Stimulated activated CD8-positive, alpha-beta memory T cell treated with anti-CD3 and anti-CD28 coated beads, Interleukin-4, amount 100 ng/mL, for 24 hours (primary cell): Measurements from ENCODE around the gene OR10G3.

Experiments
- DNase-seq: peaks from one replicate; pipeline ENCODE4 v3.0.0-alpha.2; 2020; ENCODE audit warnings: low read depth

OR10G3 gene

GRCh38 chr14:21535545-21536417 lies 44.1 kb downstream of the OR10G3 start:
- no peak for DNase-seq

- no peak for DNase-seq
Measured at GRCh38 chr14:21534576-21534975, 45.3 kb downstream of the OR10G3 start.

GRCh38 chr14:21533294-21533693 lies 46.6 kb downstream of the OR10G3 start:
- DNase-seq = no peak

- DNase-seq = no peak
Measured at GRCh38 chr14:21529515-21529914, 50.4 kb downstream of the OR10G3 start.

- no peak for DNase-seq
Measured at GRCh38 chr14:21528381-21529348, 51.2 kb downstream of the OR10G3 start.

- no peak for DNase-seq
Measured at GRCh38 chr14:21527318-21527679, 52.6 kb downstream of the OR10G3 start.

GRCh38 chr14:21526672-21527317 lies 53.1 kb downstream of the OR10G3 start:
- no peak for DNase-seq

- peak; percentile 48 for DNase-seq
Measured at GRCh38 chr14:21525962-21526671, 53.8 kb downstream of the OR10G3 start, which contains the start of gene SALL2. Gene SALL2 (minus strand): TSS chr14:21526346. CDS start chr14:21526127, 219 bp downstream.

GRCh38 chr14:21525571-21525961 lies 54.3 kb downstream of the OR10G3 start:
- no peak for DNase-seq

GRCh38 chr14:21524575-21525490 lies 55.0 kb downstream of the OR10G3 start:
- no peak for DNase-seq

GRCh38 chr14:21523203-21523602 lies 56.7 kb downstream of the OR10G3 start:
- no peak for DNase-seq

GRCh38 chr14:21521501-21521900 lies 58.4 kb downstream of the OR10G3 start:
- no peak for DNase-seq

- no peak for DNase-seq
Measured at GRCh38 chr14:21520767-21521166, 59.1 kb downstream of the OR10G3 start.

GRCh38 chr14:21518725-21519124 lies 61.2 kb downstream of the OR10G3 start:
- DNase-seq = no peak
